ENCODE data around the gene SLC25A4.

DNA sequence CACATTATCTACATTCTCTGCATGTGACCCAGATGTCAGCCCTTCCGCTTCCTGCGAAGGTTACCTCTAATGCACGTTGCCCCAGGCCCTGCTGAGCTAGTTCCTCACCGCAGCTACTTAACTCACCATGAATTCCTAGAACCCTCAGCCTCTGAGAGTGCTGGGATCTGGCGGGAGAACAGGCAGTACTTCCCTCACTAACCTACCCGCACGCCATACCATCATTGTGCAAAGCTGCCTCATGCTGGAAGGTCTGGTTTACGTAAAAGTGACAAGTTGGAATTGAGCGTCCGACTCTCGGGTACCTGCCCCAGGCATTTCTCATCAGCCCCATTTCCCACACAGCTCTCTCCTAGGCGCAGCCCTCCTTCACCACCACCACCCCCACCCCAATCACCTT, 6.3 kb downstream of the SLC25A4 start:
- TF ChIP-seq, protein P1, sequence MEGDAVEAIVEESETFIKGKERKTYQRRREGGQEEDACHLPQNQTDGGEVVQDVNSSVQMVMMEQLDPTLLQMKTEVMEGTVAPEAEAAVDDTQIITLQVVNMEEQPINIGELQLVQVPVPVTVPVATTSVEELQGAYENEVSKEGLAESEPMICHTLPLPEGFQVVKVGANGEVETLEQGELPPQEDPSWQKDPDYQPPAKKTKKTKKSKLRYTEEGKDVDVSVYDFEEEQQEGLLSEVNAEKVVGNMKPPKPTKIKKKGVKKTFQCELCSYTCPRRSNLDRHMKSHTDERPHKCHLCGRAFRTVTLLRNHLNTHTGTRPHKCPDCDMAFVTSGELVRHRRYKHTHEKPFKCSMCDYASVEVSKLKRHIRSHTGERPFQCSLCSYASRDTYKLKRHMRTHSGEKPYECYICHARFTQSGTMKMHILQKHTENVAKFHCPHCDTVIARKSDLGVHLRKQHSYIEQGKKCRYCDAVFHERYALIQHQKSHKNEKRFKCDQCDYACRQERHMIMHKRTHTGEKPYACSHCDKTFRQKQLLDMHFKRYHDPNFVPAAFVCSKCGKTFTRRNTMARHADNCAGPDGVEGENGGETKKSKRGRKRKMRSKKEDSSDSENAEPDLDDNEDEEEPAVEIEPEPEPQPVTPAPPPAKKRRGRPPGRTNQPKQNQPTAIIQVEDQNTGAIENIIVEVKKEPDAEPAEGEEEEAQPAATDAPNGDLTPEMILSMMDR (IDR thresholded peaks at IDR 0.05; ENCODE audit: low read depth, low read length, poor library complexity, severe bottlenecking), result no peak
- TF ChIP-seq EZH2phosphoT487 (IDR thresholded peaks at IDR 0.05; ENCODE audit: borderline replicate concordance, low read length), result no peak

Measured in DOHH2 (cell line).